Measurements from ENCODE around the gene COBL.

The COBL gene

GRCh38 chr7:51299391-51300133 lies 17.0 kb downstream of the COBL start:
- TF ChIP-seq TAF1 (IDR thresholded peaks at IDR 0.05; ENCODE audit: borderline replicate concordance, low read depth, low read length) (no peak), POLR2AphosphoS5 (IDR thresholded peaks at IDR 0.05; ENCODE audit: low read depth, low read length) (no peak), POLR2A (IDR thresholded peaks at IDR 0.05; ENCODE audit: low read depth, low read length) (no peak)
- DNase-seq (ENCODE audit: insufficient read length), result no peak
- no peak for FAIRE-seq

DNA sequence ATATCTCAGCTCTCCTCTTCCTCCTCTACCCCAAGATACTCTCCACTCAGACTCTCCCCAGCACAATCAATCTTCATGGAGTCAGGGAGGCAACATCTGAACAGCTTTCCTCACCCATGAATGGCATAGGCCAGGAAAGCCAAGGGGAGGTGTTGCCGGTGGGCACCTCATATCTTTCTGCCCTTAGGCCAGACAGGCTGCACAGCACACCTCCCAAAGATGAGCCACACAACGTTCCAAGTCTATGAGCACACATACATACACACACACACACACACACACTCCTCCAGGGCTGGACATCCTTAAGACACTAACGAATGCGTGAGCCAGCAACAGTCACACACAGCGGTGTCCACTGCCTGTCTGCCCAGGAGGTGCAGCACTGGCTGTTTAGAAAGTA lies 17.7 kb downstream of the COBL start:
- TF ChIP-seq TAF1 (IDR thresholded peaks at IDR 0.05; ENCODE audit: borderline replicate concordance, low read depth, low read length), result no peak
- TF ChIP-seq POLR2AphosphoS5 (IDR thresholded peaks at IDR 0.05; ENCODE audit: low read depth, low read length), result no peak
- no peak for TF ChIP-seq POLR2A (IDR thresholded peaks at IDR 0.05; ENCODE audit: low read depth, low read length)
- no peak for FAIRE-seq
- DNase-seq (ENCODE audit: insufficient read length), result no peak

- FAIRE-seq, result no peak
- TF ChIP-seq POLR2AphosphoS5 (IDR thresholded peaks at IDR 0.05; ENCODE audit: low read depth, low read length) (no peak), TAF1 (IDR thresholded peaks at IDR 0.05; ENCODE audit: borderline replicate concordance, low read depth, low read length) (no peak), POLR2A (IDR thresholded peaks at IDR 0.05; ENCODE audit: low read depth, low read length) (no peak)
- no peak for DNase-seq (ENCODE audit: insufficient read length)
Observed at GRCh38 chr7:51297986-51298385, 18.6 kb downstream of the COBL start.

DNA sequence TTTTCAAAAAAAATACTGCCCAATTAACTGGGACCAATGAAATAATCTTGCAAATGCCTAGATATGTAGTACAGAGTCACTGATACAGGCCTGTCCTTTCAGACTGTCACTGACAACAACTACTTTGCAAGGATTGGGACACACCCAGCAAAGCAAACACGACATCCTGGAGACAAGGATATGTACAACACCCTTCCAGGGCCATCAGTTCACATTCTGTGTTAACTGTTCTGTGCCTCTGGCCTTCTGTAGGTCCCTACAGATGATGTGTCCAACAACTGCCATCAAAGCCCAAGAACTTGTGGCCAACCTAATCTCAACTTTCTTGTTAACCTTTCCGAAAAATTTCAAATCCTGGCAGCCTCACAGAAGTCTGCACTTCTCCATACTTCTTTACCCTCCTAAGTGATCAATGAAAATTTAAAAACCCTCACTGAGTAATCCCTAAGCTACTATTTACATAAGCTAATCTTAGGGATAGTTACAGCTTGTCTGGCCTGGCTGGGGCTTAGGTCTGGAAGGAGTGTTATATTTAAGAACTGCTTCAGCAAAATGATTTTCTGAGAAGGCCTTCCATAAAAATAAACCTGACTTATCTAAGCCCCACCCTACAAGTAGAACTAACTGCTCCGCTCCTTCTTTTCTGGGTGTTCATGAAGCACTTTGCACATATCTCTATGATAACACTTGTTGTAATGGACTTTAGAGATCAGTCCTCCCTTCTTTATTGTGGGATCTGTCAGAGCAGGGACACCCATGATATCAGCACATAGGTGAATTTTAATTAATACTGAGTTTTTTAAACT lies 21.0 kb downstream of the COBL start:
- DNase-seq (ENCODE audit: insufficient read length) (no peak), FAIRE-seq (no peak)
- TF ChIP-seq POLR2A (IDR thresholded peaks at IDR 0.05; ENCODE audit: low read depth, low read length), result no peak
- no peak for TF ChIP-seq POLR2AphosphoS5 (IDR thresholded peaks at IDR 0.05; ENCODE audit: low read depth, low read length)
- no peak for TF ChIP-seq TAF1 (IDR thresholded peaks at IDR 0.05; ENCODE audit: borderline replicate concordance, low read depth, low read length)

- TF ChIP-seq POLR2A (IDR thresholded peaks at IDR 0.05; ENCODE audit: low read depth, low read length), result no peak
- TF ChIP-seq POLR2AphosphoS5 (IDR thresholded peaks at IDR 0.05; ENCODE audit: low read depth, low read length), result no peak
- no peak for TF ChIP-seq TAF1 (IDR thresholded peaks at IDR 0.05; ENCODE audit: borderline replicate concordance, low read depth, low read length)
- no peak for DNase-seq (ENCODE audit: insufficient read length)
- no peak for FAIRE-seq
Observed at GRCh38 chr7:51292596-51292995, 24.0 kb downstream of the COBL start.

GRCh38 chr7:51290702-51291540 lies 25.7 kb downstream of the COBL start:
- FAIRE-seq (no peak), DNase-seq (ENCODE audit: insufficient read length) (no peak)
- TF ChIP-seq POLR2A (IDR thresholded peaks at IDR 0.05; ENCODE audit: low read depth, low read length) (no peak), POLR2AphosphoS5 (IDR thresholded peaks at IDR 0.05; ENCODE audit: low read depth, low read length) (no peak), TAF1 (IDR thresholded peaks at IDR 0.05; ENCODE audit: borderline replicate concordance, low read depth, low read length) (no peak)

DNA sequence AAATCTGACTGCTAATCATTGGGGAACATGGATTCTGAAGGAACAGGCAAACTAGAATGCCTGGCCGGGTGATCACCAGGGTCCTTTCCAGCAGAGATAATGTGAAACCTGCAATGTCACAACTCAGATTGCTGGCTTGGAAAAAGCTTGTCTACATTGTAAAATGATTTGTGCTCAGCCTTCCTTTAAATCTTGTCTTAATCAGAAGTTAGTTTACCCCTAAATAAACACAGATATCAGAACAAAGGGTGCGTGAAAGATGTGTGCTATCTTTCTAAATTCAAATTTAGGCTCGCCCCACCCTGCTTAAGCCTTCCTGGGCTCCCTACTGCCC lies 26.3 kb downstream of the COBL start:
- DNase-seq (ENCODE audit: insufficient read length) (no peak), FAIRE-seq (no peak)
- no peak for TF ChIP-seq POLR2AphosphoS5 (IDR thresholded peaks at IDR 0.05; ENCODE audit: low read depth, low read length)
- TF ChIP-seq POLR2A (IDR thresholded peaks at IDR 0.05; ENCODE audit: low read depth, low read length), result no peak
- TF ChIP-seq TAF1 (IDR thresholded peaks at IDR 0.05; ENCODE audit: borderline replicate concordance, low read depth, low read length), result no peak

DNA sequence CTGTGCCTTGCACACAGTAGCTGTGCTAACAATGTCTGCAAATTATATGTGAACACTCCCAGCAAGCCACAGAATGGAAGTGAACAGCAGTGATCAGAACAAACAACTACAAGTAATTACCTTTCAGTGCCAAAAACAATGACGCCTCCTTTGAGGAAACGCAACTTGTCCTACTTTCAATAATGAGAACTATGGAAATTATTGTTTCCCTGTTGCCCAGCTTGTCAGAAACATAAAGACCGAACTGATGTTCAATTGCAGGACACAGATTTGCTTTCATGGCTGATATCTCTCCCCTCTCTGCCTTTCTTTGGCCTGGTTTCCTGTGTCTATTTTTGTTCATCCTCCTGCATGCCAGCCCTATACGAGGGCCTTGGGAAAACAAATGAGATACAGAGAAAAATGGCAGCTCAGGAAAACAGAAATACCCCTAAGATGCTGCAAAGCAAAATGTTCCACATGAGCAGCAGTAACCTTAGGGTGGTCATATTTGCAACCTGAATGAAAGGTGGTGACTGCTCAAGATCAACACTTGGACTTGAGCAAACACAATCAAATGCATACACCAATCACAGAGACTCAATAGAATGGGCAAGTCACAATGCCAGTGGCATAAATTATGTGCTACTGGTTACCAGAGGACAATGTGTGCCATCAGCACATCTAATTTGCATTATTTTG lies 26.8 kb downstream of the COBL start:
- no peak for DNase-seq (ENCODE audit: insufficient read length)
- no peak for FAIRE-seq
- TF ChIP-seq POLR2AphosphoS5 (IDR thresholded peaks at IDR 0.05; ENCODE audit: low read depth, low read length) (no peak), TAF1 (IDR thresholded peaks at IDR 0.05; ENCODE audit: borderline replicate concordance, low read depth, low read length) (no peak), POLR2A (IDR thresholded peaks at IDR 0.05; ENCODE audit: low read depth, low read length) (no peak)

- FAIRE-seq, result no peak
- no peak for DNase-seq (ENCODE audit: insufficient read length)
- TF ChIP-seq POLR2AphosphoS5 (IDR thresholded peaks at IDR 0.05; ENCODE audit: low read depth, low read length) (no peak), TAF1 (IDR thresholded peaks at IDR 0.05; ENCODE audit: borderline replicate concordance, low read depth, low read length) (no peak), POLR2A (IDR thresholded peaks at IDR 0.05; ENCODE audit: low read depth, low read length) (no peak)
Observed at GRCh38 chr7:51288896-51289622, 27.6 kb downstream of the COBL start.

DNA sequence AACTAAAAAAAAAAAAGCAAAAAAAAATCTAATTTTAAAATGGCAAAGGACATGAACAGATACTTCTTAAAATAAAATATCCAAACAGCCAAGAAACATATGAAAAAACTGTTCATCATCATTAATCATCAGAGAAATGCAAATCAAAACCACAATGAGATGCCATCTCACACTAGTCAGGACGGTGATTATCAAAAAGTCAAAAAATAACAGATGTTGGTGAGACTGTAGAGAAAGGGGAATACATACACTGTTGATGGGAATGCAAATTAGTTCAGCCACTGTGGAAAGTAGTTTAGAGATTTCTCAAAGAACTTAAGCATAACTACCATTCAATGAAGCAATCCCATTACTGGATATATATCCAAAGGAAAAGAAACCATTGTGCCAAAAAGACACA lies 30.2 kb downstream of the COBL start:
- DNase-seq (ENCODE audit: insufficient read length), result no peak
- FAIRE-seq, result no peak
- TF ChIP-seq POLR2A (IDR thresholded peaks at IDR 0.05; ENCODE audit: low read depth, low read length), result no peak
- TF ChIP-seq TAF1 (IDR thresholded peaks at IDR 0.05; ENCODE audit: borderline replicate concordance, low read depth, low read length), result no peak
- no peak for TF ChIP-seq POLR2AphosphoS5 (IDR thresholded peaks at IDR 0.05; ENCODE audit: low read depth, low read length)

Data from GM12892 (cell line).